GM12872 (cell line): ENCODE data around the gene SNN.

Experiments
- CTCF ChIP-seq: IDR thresholded peaks from 3 replicates; pipeline ENCODE4 v1.5.1; 2011; ENCODE audit warnings: low read depth, mild to moderate bottlenecking, low read length, moderate library complexity; ENCODE audit not compliant: insufficient read depth

The SNN gene

DNA sequence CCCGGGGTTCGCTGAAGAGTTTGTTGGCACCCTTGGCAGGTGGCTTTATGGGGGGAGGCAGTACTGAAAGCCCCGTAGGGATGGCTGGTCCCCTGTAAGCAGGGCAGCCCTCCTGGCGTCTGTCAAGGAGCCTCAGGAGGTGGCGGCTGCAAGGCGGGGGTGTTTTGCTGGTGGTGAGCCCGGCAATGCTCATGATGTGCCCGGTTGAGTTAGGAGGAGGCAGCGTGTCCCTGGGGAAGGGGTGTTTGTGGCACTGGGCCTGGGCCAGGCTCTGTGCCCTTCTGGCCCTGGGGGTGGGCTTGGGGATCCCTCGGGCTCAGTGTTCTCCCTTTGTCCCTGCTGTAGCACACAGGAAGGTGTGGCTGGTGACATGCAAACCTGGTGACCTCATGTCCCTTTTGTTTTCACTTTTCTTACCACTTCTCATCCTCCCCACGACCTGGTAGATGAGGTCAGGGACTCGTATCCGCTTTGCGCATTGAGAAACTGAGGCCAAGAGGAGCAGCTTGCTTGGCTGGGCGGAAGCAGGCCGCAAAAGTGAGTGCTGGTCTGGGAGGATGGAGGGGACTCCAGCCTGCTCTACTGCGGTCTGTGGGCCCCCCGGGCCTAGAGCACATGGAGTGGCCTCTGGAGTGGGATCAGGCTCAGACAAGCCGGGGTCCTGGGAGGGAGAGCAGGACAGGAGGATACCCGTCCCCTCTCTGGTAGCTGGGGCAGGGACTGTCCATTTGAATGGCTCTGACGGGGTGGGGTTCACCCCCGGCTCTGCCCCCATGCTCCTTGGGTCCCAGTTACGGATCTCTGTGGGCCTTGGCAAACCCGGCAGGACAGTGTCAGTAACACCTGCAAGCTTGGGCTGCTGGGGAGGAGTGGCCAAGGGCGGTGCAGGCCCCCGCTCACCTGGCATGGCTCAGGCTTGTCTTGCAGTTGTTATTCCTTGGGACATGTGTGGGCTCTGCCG, 2.2 kb downstream of the SNN start:
- TF ChIP-seq CTCF = no peak

- no peak for TF ChIP-seq CTCF
Observed at GRCh38 chr16:11671271-11671670, 3.0 kb downstream of the SNN start.

DNA sequence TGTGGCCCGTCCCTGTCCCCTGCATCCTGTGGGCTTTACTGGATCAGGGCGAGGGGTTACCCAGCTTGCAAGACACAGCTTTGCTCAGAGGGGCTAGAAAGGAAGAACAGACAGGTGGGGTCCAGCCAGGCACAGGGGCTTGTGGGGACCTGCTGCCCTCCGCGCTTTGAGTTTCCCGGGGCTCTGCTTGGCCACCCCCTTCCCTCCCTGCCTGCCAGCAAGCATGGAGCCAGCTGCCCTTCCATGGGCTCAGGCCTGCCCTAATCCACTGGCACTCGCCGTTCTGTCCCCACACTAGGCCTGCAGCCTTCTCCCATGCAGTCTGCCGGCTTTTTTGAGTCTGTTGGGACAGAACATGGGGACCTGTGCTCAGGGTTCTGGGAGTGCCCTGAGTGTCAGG, 3.4 kb downstream of the SNN start:
- TF ChIP-seq CTCF = no peak

GRCh38 chr16:11672206-11673090, 4.2 kb downstream of the SNN start:
- TF ChIP-seq CTCF = no peak

DNA sequence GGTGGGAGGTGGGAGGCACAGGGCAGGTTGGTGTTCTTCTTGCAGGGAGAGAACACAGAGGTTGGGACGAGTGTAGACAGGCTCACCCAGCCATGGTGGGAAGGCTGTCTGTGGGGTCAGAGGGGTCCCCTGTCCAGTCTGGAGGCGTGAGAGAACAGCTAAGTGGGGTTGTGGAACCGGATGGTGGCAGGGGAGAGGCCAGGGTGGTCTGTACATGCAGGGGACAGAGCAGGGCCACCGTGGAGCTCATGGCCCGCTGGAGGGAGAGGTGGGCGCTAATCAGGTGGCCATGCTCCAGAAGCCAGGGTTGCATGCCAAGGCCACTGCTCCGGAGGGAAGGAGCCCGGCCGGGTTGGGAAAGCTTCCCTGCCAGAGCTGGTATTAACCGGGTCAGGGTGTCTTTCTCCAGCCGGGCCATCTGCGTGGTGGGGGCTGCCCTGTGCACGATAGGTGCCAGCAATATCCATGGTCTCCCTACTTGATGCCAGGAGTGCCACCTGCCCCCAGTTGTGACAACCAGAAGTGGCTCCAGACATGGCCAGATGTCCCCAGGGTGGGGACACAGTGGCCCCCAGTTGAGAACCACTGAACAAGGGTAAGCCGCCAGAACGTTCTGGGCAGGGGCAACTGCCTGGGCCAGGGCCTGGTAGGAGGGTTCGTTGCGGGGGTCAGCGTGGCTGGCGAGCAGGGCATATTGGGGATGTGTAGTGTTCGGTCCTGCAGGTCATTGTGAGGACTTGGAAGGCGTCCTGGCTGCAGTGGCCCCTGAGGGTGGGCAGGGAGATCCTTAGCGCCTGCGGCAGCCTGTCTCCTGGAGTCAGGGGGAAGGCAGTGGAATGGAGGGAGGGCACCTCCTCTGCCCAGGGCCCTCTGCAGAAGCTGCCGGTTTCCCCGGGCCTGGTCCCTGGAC, 5.1 kb downstream of the SNN start:
- no peak for TF ChIP-seq CTCF

GRCh38 chr16:11674001-11674817, 6.0 kb downstream of the SNN start:
- TF ChIP-seq CTCF = no peak
